NCI-H2081 (cell line): Measurements from ENCODE around the gene FBXO44.

Experiments
- DNase-seq, 2 experiments: peaks; one replicate each; lab custom pipeline; 2025; lab: John Stamatoyannopoulos, UW

Gene FBXO44

GRCh38 chr1:11639372-11639771 is 15.3 kb upstream of the FBXO44 start:
- DNase-seq: no peak

GRCh38 chr1:11640101-11640500 is 14.6 kb upstream of the FBXO44 start:
- no peak for DNase-seq

- DNase-seq: no peak
Observed at GRCh38 chr1:11640944-11641343, 13.7 kb upstream of the FBXO44 start.

GRCh38 chr1:11641776-11642305 is 12.8 kb upstream of the FBXO44 start:
- no peak for DNase-seq

GRCh38 chr1:11642418-11643017 is 12.2 kb upstream of the FBXO44 start:
- peak; percentile 61 to 71 for DNase-seq

GRCh38 chr1:11643782-11644181 is 10.9 kb upstream of the FBXO44 start:
- no peak for DNase-seq

- DNase-seq: no peak
Observed at GRCh38 chr1:11645270-11645669, 9.4 kb upstream of the FBXO44 start.

GRCh38 chr1:11645670-11646265 is 8.9 kb upstream of the FBXO44 start:
- DNase-seq: peak; percentile 69 to 77

- no peak for DNase-seq
Observed at GRCh38 chr1:11646317-11646716, 8.4 kb upstream of the FBXO44 start.

GRCh38 chr1:11647333-11647732 is 7.3 kb upstream of the FBXO44 start:
- DNase-seq: no peak

GRCh38 chr1:11648039-11648438 is 6.6 kb upstream of the FBXO44 start:
- DNase-seq: no peak

GRCh38 chr1:11648732-11649158 is 5.9 kb upstream of the FBXO44 start:
- DNase-seq: no peak

GRCh38 chr1:11649237-11649623 is 5.4 kb upstream of the FBXO44 start:
- no peak for DNase-seq

GRCh38 chr1:11649624-11650330 is 4.9 kb upstream of the FBXO44 start:
- DNase-seq: no peak

GRCh38 chr1:11650331-11650991 is 4.2 kb upstream of the FBXO44 start:
- peak; percentile 59 to 79 for DNase-seq

GRCh38 chr1:11651017-11651416 is 3.7 kb upstream of the FBXO44 start:
- DNase-seq: no peak

GRCh38 chr1:11652203-11652780 is 2.4 kb upstream of the FBXO44 start:
- DNase-seq: no peak

- no peak for DNase-seq
Observed at GRCh38 chr1:11653101-11653860, 1.4 kb upstream of the FBXO44 start.

GRCh38 chr1:11653861-11654136 is 878 bp upstream of the FBXO44 start:
- no peak for DNase-seq

- no peak for DNase-seq
Observed at GRCh38 chr1:11654939-11655808, 497 bp downstream of the FBXO44 start.

GRCh38 chr1:11657654-11658053 is 3.0 kb downstream of the FBXO44 start:
- DNase-seq: no peak
